ENCODE measurements around the gene LRRC1. TPM values are rescaled to one million over a fixed set of nuclear protein-coding genes. Genes with fewer than 3 reads are reported as not detected.

Gene LRRC1
- total and polyA plus RNA-seq, 8 donors, result 5.2 to 11.6 (median 7.6) TPM

DNA sequence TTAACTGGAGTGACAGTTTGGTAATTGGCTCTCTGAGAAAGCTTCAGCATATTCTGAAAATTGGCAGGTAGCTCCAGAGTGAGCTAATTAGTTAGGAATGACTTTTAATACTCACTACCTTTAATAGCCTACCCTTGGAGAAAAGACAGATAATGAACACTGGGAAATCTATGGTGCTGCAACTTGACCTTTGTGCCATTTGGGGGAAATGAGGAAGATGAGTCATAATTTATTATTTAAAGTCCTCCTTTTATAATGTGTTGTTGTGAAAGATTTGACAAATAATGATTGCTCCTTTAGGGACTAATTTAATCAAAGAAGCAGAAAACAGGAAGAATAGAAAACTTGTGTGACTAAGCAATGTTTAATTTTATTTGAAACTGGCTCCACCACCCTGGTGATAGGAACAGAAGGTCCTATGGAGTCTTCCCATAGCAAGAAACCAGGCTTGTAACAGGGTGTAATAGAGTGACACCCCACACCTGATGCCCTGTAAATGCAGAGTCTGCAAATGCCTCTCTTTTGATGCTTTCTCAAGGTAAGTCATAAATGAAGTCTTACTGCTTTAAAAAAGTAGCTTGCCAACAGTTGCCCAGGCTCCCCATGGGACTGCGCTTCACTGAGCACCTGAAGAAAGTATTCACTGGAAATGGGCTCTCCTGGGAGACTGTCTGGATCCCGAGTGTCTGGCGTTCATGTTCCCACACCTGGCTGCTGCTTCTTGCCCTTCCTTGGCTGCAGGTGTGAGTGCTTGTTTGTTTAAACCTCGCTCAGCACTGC, 134.4 kb downstream of the LRRC1 start:
- WGBS, 2 donors, result 90 to 92% methylated on average over 4 of the region's 4 CpGs
- intact Hi-C loops (cut with DNase I), result loop anchor here in 1 of 3 donors (10.0 kb wide), 1 partner anchor 114 kb away; no protein-coding TSS in a partner anchor
- Histone ChIP-seq H3K36me3 (no peaks in the 10 kb centered on the region), H3K4me1 (peaks cover 0 to 12% (median 5%) of the 10 kb centered on the region in 3 donors), H3K27ac (peak overlapping the region in 1 of 4 donors; percentile 6), H3K9me3 (no peaks in the 10 kb centered on the region), H3K27me3 (no peaks in the 10 kb centered on the region), H3K4me3 (no peak overlapping the region)
- TF ChIP-seq, protein P1, sequence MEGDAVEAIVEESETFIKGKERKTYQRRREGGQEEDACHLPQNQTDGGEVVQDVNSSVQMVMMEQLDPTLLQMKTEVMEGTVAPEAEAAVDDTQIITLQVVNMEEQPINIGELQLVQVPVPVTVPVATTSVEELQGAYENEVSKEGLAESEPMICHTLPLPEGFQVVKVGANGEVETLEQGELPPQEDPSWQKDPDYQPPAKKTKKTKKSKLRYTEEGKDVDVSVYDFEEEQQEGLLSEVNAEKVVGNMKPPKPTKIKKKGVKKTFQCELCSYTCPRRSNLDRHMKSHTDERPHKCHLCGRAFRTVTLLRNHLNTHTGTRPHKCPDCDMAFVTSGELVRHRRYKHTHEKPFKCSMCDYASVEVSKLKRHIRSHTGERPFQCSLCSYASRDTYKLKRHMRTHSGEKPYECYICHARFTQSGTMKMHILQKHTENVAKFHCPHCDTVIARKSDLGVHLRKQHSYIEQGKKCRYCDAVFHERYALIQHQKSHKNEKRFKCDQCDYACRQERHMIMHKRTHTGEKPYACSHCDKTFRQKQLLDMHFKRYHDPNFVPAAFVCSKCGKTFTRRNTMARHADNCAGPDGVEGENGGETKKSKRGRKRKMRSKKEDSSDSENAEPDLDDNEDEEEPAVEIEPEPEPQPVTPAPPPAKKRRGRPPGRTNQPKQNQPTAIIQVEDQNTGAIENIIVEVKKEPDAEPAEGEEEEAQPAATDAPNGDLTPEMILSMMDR (IDR thresholded peaks at IDR 0.05), result no peak
- DNase-seq (no peak), FAIRE-seq (no peak), ATAC-seq (peak in 3 of 4 donors; percentile 39 to 66 (median 52))

DNA sequence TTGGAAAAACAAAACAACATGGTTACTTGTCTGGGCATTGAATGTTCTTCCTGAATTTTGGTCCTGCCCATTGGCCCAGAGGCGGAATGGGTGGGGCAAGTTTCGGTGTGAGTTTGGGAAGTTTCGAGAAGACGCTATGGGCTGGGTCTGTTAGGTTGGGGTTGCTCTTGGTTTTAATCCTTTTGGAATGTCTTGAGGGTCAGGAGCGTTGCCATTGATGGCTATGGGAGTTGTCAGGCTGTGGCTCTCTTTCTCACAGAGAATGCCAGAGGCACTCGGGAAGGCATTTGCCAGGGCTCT, 135.0 kb downstream of the LRRC1 start:
- 94 to 97% methylated on average over 6 of the region's 6 CpGs for WGBS, 2 donors
- no peak for ATAC-seq
- Histone ChIP-seq H3K4me3 (no peak overlapping the region), H3K36me3 (no peaks in the 10 kb centered on the region), H3K27me3 (no peaks in the 10 kb centered on the region), H3K27ac (peak overlapping the region in 1 of 4 donors; percentile 6), H3K4me1 (peaks cover 0 to 12% (median 5%) of the 10 kb centered on the region in 3 donors), H3K9me3 (no peaks in the 10 kb centered on the region)
- intact Hi-C loops (cut with DNase I), result loop anchor here in 1 of 3 donors (10.0 kb wide), 1 partner anchor 115 kb away; no protein-coding TSS in a partner anchor
- FAIRE-seq, result no peak
- DNase-seq, result no peak
- TF ChIP-seq, protein P1 (IDR thresholded peaks at IDR 0.05), result no peak

DNA sequence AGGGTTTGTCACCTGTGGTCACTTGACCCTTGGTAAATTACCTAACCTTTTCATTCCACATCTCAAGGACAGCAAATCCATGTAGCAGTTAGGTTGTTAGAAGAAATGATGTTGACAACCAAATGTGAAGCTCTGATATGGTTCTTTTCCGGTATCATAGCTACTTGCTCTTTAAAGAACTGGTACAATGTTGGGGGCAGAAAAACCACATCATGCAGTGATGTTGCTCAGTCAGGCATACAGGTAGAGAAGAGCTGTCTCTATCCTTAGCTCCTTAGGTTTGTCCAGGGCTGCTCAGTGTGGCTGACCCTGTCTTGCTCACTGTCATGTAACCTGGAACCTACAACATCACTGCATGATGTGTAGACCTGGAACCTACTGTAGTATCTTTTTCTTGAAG, 135.5 kb downstream of the LRRC1 start:
- H3K4me3 ChIP-seq, result no peak overlapping the region
- 45 to 97% methylated on average over 1 of the region's 1 CpG for WGBS, 2 donors
- intact Hi-C loops (cut with DNase I), result no loop called here
- H3K9me3 ChIP-seq, result no peaks in the 10 kb centered on the region
- TF ChIP-seq, protein P1 (IDR thresholded peaks at IDR 0.05), result no peak
- no peak for ATAC-seq
- DNase-seq, result no peak
- H3K27ac ChIP-seq, result no peak overlapping the region
- no peaks in the 10 kb centered on the region for H3K36me3 ChIP-seq
- H3K27me3 ChIP-seq, result no peaks in the 10 kb centered on the region
- FAIRE-seq, result no peak
- H3K4me1 ChIP-seq, result peaks cover 0 to 12% (median 5%) of the 10 kb centered on the region in 3 donors

DNA sequence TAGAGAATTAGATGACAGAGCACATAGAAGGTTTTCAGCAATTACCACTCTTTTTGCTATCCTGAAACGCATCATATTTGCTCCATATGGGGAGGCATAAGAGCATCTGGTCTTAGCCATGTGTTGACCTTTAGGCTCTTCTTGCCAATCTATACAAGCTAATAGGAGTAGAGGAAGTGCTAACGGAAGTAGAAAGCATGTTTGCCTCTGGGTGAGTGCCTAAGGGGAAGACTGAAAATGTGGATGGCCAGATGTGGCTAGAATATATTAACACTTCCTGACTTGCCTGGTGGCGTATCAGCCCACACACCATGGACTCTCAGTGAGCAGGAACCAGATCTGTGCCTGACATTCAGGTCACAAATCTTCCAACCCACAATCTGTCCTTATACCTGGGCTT, 136.3 kb downstream of the LRRC1 start:
- TF ChIP-seq, protein P1 (IDR thresholded peaks at IDR 0.05), result no peak
- ATAC-seq (no peak), DNase-seq (no peak), FAIRE-seq (no peak)
- Histone ChIP-seq H3K4me3 (no peak overlapping the region), H3K36me3 (no peaks in the 10 kb centered on the region), H3K27ac (no peak overlapping the region), H3K4me1 (peaks cover 0 to 12% (median 5%) of the 10 kb centered on the region in 3 donors), H3K27me3 (no peaks in the 10 kb centered on the region), H3K9me3 (no peaks in the 10 kb centered on the region)
- 79 to 82% methylated on average over 3 of the region's 3 CpGs for whole genome bisulfite sequencing, 2 donors
- intact Hi-C loops (cut with DNase I), result no loop called here

DNA sequence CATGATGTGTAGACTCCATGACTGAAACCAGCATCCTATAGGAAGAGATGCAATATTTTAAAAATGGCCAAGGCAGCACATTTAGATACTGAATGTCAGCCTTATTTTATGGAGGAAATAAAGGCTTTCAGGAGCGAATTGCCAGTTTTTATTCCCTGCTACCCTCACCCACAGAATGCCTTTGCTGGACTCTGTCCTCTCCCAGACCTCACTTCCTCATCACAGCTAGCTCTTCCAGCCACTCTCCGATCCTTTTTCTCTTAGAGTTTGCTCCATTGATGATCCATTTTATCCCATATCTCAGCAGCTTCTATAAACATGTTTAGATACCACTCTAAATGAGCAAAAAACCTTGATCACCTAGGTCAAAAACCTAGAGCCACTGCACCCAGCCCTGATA, 137.7 kb downstream of the LRRC1 start:
- Histone ChIP-seq H3K9me3 (no peaks in the 10 kb centered on the region), H3K27me3 (no peaks in the 10 kb centered on the region), H3K4me1 (peaks cover 0 to 9% (median 0%) of the 10 kb centered on the region in 3 donors), H3K36me3 (no peaks in the 10 kb centered on the region), H3K4me3 (no peak overlapping the region), H3K27ac (no peak overlapping the region)
- ATAC-seq (no peak), DNase-seq (no peak), FAIRE-seq (no peak)
- intact Hi-C loops (cut with DNase I), result no loop called here
- TF ChIP-seq, protein P1 (IDR thresholded peaks at IDR 0.05), result no peak
- WGBS, 2 donors, result 90 to 94% methylated on average over 2 of the region's 2 CpGs

Data from pancreas (tissue), 10 donors.